KMS-11 (cell line): ENCODE measurements around the gene AUTS2.
A peak's percentile ranks its signal among the peaks of the same experiment; 100 is the strongest.

Experiments used
- H2AFZ ChIP-seq: fragments of 200-600 bp; sonication (generic); 2 replicates; pipeline ENCODE4 v1.6.1; 2016; ENCODE audit warnings: antibody characterized with exemption, mixed run types, low read depth
- H3K27ac ChIP-seq: fragments of 200-600 bp; sonication (generic); 2 replicates; pipeline ENCODE4 v1.6.1; 2016; ENCODE audit warnings: mild to moderate bottlenecking, mixed run types
- H3K27me3 ChIP-seq: fragments of 200-600 bp; sonication (generic); 2 replicates; pipeline ENCODE4 v1.6.1; 2017; ENCODE audit warnings: mild to moderate bottlenecking, low read depth, mixed run types, moderate library complexity; ENCODE audit not compliant: insufficient read depth
- H3K36me3 ChIP-seq: fragments of 200-600 bp; sonication (generic); 2 replicates; pipeline ENCODE4 v1.6.1; 2017; ENCODE audit warnings: mild to moderate bottlenecking, mixed run types; ENCODE audit not compliant: insufficient read depth
- H3K4me1 ChIP-seq: fragments of 200-600 bp; sonication (generic); 2 replicates; pipeline ENCODE4 v1.6.1; 2016; ENCODE audit warnings: mild to moderate bottlenecking, low read depth, mixed run types; ENCODE audit not compliant: poor library complexity, severe bottlenecking
- H3K4me2 ChIP-seq: fragments of 200-600 bp; sonication (generic); 2 replicates; pipeline ENCODE4 v1.7.0; 2016; ENCODE audit warnings: mild to moderate bottlenecking, mixed run types
- H3K4me3 ChIP-seq: fragments of 200-600 bp; sonication (generic); IDR thresholded peaks from 2 replicates; pipeline ENCODE4 v1.6.1; 2017; ENCODE audit warnings: low read depth, low read length, mixed read lengths; ENCODE audit not compliant: insufficient read depth
- H3K79me2 ChIP-seq: fragments of 200-600 bp; sonication (generic); 2 replicates; pipeline ENCODE4 v1.6.1; 2016; ENCODE audit warnings: low read depth, mixed run types; ENCODE audit not compliant: insufficient read depth
- H3K9ac ChIP-seq: fragments of 200-600 bp; sonication (generic); 2 replicates; pipeline ENCODE4 v1.6.1; 2016; ENCODE audit warnings: mild to moderate bottlenecking, mixed run types
- H4K20me1 ChIP-seq: fragments of 200-600 bp; sonication (generic); 2 replicates; pipeline ENCODE4 v1.6.1; 2016; ENCODE audit warnings: mild to moderate bottlenecking, mixed run types; ENCODE audit not compliant: insufficient read depth
- TF ChIP-seq, protein P1 (sequence below): fragments of 200-600 bp; sonication (generic); conservative IDR thresholded peaks from 2 replicates; pipeline ENCODE4 v1.6.1; 2017; ENCODE audit warnings: low read depth, mild to moderate bottlenecking, antibody characterized with exemption, low read length, moderate library complexity, mixed read lengths

The AUTS2 gene

GRCh38 chr7:70233776-70234175 is 635.5 kb downstream of the AUTS2 start:
- TF ChIP-seq, protein P1, sequence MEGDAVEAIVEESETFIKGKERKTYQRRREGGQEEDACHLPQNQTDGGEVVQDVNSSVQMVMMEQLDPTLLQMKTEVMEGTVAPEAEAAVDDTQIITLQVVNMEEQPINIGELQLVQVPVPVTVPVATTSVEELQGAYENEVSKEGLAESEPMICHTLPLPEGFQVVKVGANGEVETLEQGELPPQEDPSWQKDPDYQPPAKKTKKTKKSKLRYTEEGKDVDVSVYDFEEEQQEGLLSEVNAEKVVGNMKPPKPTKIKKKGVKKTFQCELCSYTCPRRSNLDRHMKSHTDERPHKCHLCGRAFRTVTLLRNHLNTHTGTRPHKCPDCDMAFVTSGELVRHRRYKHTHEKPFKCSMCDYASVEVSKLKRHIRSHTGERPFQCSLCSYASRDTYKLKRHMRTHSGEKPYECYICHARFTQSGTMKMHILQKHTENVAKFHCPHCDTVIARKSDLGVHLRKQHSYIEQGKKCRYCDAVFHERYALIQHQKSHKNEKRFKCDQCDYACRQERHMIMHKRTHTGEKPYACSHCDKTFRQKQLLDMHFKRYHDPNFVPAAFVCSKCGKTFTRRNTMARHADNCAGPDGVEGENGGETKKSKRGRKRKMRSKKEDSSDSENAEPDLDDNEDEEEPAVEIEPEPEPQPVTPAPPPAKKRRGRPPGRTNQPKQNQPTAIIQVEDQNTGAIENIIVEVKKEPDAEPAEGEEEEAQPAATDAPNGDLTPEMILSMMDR, result no peak
- no peaks in the 10 kb centered on the region for H3K27me3 ChIP-seq
- H3K36me3 ChIP-seq, result no peaks in the 10 kb centered on the region
- no peak overlapping the region for H3K9ac ChIP-seq
- H4K20me1 ChIP-seq, result no peaks in the 10 kb centered on the region
- H3K4me2 ChIP-seq, result no peak overlapping the region
- peaks cover 30% of the 10 kb centered on the region for H3K4me1 ChIP-seq
- H3K79me2 ChIP-seq, result no peaks in the 10 kb centered on the region
- H3K27ac ChIP-seq, result no peak overlapping the region
- H2AFZ ChIP-seq, result no peak overlapping the region
- H3K4me3 ChIP-seq, result no peak overlapping the region

GRCh38 chr7:70237256-70237655 is 639.0 kb downstream of the AUTS2 start:
- no peaks in the 10 kb centered on the region for H3K79me2 ChIP-seq

GRCh38 chr7:70237831-70238575 is 639.7 kb downstream of the AUTS2 start:
- Histone ChIP-seq H3K9ac (peak overlapping the region; percentile 52; the same call in 1 of the 2 replicates), H3K27me3 (no peaks in the 10 kb centered on the region), H3K27ac (peak overlapping the region; percentile 83), H3K4me3 (no peak overlapping the region), H4K20me1 (no peaks in the 10 kb centered on the region), H3K4me1 (peaks cover 44% of the 10 kb centered on the region), H3K36me3 (no peaks in the 10 kb centered on the region), H3K4me2 (peak overlapping the region; percentile 91), H3K79me2 (no peaks in the 10 kb centered on the region), H2AFZ (peak overlapping the region; percentile 68)
- TF ChIP-seq, protein P1, result no peak

More at GRCh38 chr7:70237256-70237655, 639.0 kb downstream of the AUTS2 start:
- H3K27ac ChIP-seq, result peak overlapping the region; percentile 83
- H3K27me3 ChIP-seq, result no peaks in the 10 kb centered on the region
- peak overlapping the region; percentile 68 for H2AFZ ChIP-seq
- H4K20me1 ChIP-seq, result no peaks in the 10 kb centered on the region
- no peak overlapping the region for H3K4me3 ChIP-seq
- TF ChIP-seq, protein P1, result no peak
- H3K36me3 ChIP-seq, result no peaks in the 10 kb centered on the region
- H3K4me2 ChIP-seq, result peak overlapping the region; percentile 91
- H3K4me1 ChIP-seq, result peaks cover 44% of the 10 kb centered on the region
- H3K9ac ChIP-seq, result peak overlapping the region; percentile 52; the same call in 1 of the 2 replicates

DNA sequence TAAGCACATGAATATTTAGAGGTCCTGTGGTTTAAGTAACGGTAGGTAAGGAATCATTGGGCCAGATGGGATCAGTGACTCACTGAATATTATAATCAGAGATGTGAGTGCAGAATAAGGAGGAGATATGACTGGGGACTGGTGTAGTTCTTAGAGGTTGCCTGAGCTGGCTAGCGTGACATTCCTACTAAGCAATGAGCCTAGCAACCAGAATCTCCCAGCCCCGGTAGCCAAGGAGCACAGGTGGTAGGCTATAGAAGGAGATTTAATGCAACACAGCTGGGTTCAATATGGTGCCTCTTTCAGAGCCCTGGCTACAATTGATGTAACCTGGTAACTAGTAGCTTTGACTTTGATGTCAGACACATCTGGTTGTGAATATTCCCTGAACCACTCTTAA is 641.6 kb downstream of the AUTS2 start:
- Histone ChIP-seq H3K4me1 (peaks cover 44% of the 10 kb centered on the region), H3K4me3 (no peak overlapping the region), H3K79me2 (no peaks in the 10 kb centered on the region), H3K9ac (no peak overlapping the region), H3K27me3 (no peaks in the 10 kb centered on the region), H3K27ac (no peak overlapping the region), H3K4me2 (no peak overlapping the region), H4K20me1 (no peaks in the 10 kb centered on the region), H3K36me3 (no peaks in the 10 kb centered on the region), H2AFZ (no peak overlapping the region)
- TF ChIP-seq, protein P1, result no peak
